DOHH2 (cell line): ENCODE data around the gene ARHGEF16.

Experiments
- CTCF ChIP-seq: fragments of 200-600 bp; sonication (generic); IDR thresholded peaks from one replicate; pipeline ENCODE4 v1.5.1; 2014; ENCODE audit warnings: antibody characterized with exemption, mild to moderate bottlenecking, low read depth, low read length; ENCODE audit not compliant: poor library complexity, severe bottlenecking
- EZH2phosphoT487 ChIP-seq: fragments of 200-600 bp; sonication (generic); IDR thresholded peaks from 2 replicates; pipeline ENCODE4 v1.6.1; 2017; ENCODE audit warnings: borderline replicate concordance, mild to moderate bottlenecking, antibody characterized with exemption, low read length, moderate library complexity, mixed read lengths

GRCh38 chr1:3433076-3433475, 21.4 kb upstream of the ARHGEF16 start:
- TF ChIP-seq CTCF (no peak), EZH2phosphoT487 (no peak)
